ENCODE results near the gene MYG1.
"Not testable (repeated sequence)": the region's sequence is repeated elsewhere in the genome, so short reads cannot be mapped to it uniquely, and the experiment has no call there.

Gene MYG1

GRCh38 chr12:53279888-53280498 lies 19.5 kb upstream of the MYG1 start:
- H3K4me3 ChIP-seq (ENCODE audit: low read depth, low read length): no peak overlapping the region

- no peak overlapping the region for H3K4me3 ChIP-seq (ENCODE audit: low read depth, low read length)
Measured at GRCh38 chr12:53286448-53286847, 13.0 kb upstream of the MYG1 start.

DNA sequence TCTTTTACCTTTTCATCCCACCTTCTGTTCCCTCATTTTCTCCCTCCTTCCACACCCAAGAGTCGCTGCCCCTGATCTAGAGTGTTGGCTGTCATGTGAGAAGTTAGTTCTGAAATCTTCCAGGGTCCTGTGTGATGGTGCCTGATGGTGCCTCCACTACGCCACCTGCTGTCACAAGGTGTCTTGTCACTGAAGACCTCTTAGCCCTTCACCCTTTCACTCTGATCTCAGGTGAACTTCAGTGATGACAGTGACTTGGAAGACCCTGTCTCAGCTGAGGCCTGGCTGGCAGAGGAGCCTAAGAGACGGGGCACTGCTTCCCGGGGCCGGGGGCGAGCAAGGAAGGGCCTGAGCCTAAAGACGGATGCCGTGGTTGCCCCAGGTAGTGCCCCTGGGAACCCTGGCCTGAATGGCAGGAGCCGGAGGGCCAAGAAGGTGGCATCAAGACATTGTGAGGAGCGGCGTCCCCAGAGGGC lies 11.7 kb upstream of the MYG1 start:
- H3K4me3 ChIP-seq (ENCODE audit: low read depth, low read length): no peak overlapping the region

GRCh38 chr12:53288322-53288721 lies 11.2 kb upstream of the MYG1 start:
- H3K4me3 ChIP-seq (ENCODE audit: low read depth, low read length): no peak overlapping the region

DNA sequence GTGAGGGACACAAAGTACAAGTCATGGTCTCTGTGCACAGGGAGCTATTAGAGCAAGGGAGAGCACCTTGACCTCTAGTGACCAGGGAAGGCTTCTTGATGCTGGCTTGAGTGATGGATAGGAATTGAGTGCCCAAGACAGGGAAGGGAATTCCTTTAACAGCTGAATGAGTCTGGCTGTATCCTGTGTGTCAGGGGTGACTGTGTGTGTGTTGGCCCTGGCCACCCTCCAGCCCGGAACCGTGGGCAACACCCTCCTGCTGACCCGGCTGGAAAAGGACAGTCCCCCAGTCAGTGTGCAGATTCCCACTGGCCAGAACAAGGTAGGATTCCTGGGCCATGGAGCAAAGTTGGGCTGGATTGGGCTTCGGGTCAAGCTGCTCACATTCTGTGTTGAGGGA lies 9.6 kb upstream of the MYG1 start:
- no peak overlapping the region for H3K4me3 ChIP-seq (ENCODE audit: low read depth, low read length)

- no peak overlapping the region for H3K4me3 ChIP-seq (ENCODE audit: low read depth, low read length)
Measured at GRCh38 chr12:53290661-53291060, 8.8 kb upstream of the MYG1 start.

GRCh38 chr12:53292426-53292825 lies 7.1 kb upstream of the MYG1 start:
- no peak overlapping the region for H3K4me3 ChIP-seq (ENCODE audit: low read depth, low read length)

- H3K4me3 ChIP-seq (ENCODE audit: low read depth, low read length): peak within 1 kb of the TSS; percentile 100
Measured at GRCh38 chr12:53295070-53295890, 4.2 kb upstream of the MYG1 start, which contains the start of gene PFDN5. Gene PFDN5, plus strand, starts transcription at chr12:53295542. Its CDS starts 26 bp downstream, at chr12:53295568.

DNA sequence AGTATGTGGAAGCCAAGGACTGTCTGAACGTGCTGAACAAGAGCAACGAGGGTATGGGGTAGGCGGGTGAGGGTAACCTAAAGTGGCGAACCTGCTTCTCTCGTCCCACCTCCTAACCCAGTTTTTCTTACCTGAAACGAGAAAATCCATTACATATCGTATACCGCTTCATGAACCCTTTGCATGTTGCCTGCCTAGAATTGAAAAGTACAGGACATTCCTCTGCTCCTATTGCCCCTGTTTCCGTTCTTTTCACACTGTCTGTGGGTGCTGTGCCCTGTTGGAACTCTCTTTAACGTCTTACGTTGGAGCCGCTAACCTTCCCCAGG lies 3.6 kb upstream of the MYG1 start:
- H3K4me3 ChIP-seq (ENCODE audit: low read depth, low read length): peak overlapping the region; percentile 100

DNA sequence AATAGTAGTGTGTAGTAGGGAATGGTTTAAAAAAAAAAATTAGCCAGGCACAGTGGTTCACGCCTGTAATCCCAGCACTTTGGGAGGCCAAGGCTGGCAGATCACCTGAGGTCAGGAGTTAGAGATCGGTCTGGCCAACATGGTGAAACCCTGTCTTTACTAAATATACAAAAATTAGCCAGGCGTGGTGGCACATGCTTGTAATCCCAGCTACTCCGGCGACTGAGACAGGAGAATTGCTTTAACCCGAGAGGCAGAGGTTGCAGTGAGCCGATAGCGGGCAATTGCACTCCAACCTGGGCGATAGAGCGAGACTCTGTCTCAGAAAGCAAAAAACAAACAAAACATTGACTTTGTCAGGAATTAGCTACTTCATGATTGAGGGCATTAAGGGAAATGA lies 2.4 kb upstream of the MYG1 start:
- H3K4me3 ChIP-seq (ENCODE audit: low read depth, low read length): not testable (repeated sequence)

DNA sequence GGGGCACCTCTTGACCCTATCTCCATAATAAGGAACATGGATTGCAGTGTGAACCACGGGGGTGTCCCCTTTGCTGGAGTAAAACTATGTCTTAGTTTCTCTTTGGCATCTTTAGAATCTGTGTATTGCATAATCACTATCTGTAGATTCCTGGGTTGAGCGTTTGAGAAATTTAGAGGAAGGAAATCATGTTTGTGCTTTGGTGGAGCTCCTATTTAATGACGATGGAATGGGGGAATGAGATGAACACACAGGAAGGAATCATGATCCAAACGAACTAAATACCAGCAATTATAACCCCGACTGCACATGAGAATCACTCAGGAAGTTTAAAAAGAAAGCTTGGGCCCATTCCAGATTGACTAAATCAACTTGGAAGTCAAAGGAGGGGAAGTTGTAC lies 1.3 kb upstream of the MYG1 start:
- no peak overlapping the region for H3K4me3 ChIP-seq (ENCODE audit: low read depth, low read length)

DNA sequence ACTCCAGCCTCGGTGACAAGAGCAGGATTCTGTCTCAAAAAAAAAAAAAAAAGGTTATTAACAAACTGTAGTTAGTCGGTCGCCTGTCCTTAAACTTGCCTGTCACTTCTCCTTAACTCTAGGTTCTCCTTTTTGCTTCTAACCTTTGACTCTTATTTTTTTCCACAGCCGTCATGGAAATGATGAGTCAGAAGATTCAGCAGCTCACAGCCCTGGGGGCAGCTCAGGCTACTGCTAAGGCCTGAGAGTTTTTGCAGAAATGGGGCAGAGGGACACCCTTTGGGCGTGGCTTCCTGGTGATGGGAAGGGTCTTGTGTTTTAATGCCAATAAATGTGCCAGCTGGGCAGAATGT lies 418 bp upstream of the MYG1 start:
- H3K4me3 ChIP-seq (ENCODE audit: low read depth, low read length): no peak overlapping the region

- H3K4me3 ChIP-seq (ENCODE audit: low read depth, low read length): peak overlapping the region; percentile 99
Measured at GRCh38 chr12:53300187-53300586, 692 bp downstream of the MYG1 start.

DNA sequence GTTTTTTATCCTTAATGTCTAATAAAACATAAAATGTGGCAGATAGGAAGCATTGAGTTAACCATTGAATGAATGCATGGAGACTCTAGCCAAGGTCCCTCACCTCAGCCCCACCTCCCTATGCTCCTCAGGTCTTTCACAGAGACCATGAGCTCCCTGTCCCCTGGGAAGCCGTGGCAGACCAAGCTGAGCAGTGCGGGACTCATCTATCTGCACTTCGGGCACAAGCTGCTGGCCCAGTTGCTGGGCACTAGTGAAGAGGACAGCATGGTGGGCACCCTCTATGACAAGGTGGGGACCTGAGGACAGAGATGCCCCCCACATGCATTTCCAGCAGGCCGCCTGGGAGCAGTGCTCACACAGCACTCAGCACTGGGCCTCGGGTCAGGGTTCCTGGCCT lies 3.4 kb downstream of the MYG1 start:
- H3K4me3 ChIP-seq (ENCODE audit: low read depth, low read length): no peak overlapping the region

DNA sequence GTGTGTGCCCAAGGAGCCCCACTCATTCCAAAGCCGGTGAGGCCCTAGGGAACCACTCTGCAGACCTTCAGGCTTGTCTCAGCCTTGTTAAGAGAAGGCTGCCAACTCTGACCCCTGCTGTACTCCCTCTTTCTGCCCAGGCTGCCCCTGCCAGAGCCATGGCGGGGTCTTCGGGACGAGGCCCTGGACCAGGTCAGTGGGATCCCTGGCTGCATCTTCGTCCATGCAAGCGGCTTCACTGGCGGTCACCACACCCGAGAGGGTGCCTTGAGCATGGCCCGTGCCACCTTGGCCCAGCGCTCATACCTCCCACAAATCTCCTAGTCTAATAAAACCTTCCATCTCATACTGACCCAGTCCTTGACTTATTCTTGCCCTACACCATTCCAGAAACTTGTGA lies 7.3 kb downstream of the MYG1 start:
- H3K4me3 ChIP-seq (ENCODE audit: low read depth, low read length): no peak overlapping the region

DNA sequence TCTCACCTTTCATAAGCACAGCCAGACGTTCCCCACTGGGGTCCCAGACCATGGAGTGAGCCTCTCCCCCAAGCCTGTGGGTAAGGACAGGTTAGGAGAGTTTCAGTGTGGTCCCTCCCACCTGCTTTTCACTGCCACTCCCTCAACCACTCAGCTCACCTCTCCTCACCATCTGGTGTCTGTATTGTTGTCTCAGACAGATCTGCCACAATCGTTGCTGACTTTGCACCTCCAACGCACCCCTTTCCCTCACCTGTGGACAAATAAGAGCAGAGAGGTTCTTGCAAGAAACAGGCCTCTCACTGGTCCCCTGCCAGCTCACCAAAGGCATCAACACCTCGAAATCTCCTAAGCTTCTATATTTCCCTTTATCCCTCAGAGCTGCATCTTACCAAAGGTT lies 8.8 kb downstream of the MYG1 start:
- no peak overlapping the region for H3K4me3 ChIP-seq (ENCODE audit: low read depth, low read length)

GRCh38 chr12:53313996-53314395 lies 14.5 kb downstream of the MYG1 start:
- H3K4me3 ChIP-seq (ENCODE audit: low read depth, low read length): no peak overlapping the region

GRCh38 chr12:53320352-53321195 lies 21.1 kb downstream of the MYG1 start:
- peak overlapping the region; percentile 77 for H3K4me3 ChIP-seq (ENCODE audit: low read depth, low read length)

DNA sequence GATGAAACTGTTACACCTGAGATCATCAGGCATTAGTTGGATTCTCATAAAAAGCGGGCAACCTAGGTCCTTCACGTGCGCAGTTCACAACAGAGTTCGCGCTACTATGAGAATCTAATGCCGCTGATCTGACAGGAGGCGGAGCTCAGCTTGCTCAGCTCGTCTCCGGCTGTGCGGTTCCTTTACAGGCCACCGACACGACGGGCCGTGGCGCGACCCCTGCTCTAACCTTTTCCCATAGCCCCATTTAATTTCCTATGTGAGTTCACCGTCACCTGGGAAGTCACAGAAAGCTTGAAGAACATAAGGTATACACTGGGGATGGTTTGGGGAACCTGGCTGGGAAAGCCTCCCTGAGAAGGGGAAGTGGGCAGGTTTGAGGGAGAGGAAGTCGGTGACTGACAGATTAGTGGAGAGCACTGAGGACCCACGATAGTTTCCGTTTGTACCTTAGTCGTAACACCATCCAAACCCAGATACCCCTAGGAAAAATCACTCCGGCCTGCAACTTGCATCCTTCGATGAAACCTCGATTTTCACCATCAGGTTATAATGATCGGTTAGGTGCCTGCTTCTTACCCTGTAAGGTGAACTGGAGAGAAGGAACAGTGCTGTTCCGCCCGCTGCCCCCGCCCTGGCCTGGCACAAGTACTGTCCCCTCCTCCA lies 24.8 kb downstream of the MYG1 start:
- H3K4me3 ChIP-seq (ENCODE audit: low read depth, low read length): peak overlapping the region; percentile 2

DNA sequence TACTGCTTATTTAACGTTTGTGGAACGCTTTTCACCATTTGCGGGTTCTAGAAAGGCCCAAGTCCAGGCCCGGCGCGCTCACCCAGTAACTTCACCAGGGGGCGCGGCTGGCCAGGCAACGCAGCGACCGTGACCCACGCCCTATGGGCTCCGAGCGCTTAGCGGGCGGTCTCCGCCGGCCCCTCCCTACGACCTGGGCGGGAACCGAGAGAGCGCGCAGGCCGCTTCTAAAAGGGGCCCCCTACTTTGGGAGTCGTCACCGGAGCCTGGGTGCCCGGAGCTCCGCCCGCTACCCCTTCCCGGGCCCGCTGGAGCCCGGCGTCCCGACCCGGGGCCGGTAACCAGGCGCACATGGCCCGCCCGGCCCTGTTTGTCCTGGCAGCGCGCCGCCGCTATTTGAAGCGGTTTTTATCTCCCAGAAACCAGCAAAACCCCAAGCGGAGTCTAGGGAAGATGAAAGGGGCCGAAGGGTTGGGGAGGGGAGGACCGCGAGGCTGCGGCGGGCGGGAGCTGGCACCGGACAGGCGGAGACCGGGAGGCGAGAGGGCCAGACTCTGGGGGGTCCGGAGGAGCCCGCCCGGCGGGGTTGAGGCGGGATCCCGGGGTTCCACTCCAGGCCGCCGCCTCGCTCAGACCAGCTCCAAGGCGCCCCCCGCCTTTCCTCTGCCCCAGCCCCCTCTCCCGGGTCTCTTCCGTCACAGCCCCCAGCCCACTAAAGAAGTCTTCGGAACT lies 25.4 kb downstream of the MYG1 start:
- H3K4me3 ChIP-seq (ENCODE audit: low read depth, low read length): peak overlapping the region; percentile 31

Measured in iPS-11a (cell line).